Measurements from ENCODE around the gene SHF.
A peak's percentile ranks its signal among the peaks of the same experiment; 100 is the strongest.

The SHF gene

DNA sequence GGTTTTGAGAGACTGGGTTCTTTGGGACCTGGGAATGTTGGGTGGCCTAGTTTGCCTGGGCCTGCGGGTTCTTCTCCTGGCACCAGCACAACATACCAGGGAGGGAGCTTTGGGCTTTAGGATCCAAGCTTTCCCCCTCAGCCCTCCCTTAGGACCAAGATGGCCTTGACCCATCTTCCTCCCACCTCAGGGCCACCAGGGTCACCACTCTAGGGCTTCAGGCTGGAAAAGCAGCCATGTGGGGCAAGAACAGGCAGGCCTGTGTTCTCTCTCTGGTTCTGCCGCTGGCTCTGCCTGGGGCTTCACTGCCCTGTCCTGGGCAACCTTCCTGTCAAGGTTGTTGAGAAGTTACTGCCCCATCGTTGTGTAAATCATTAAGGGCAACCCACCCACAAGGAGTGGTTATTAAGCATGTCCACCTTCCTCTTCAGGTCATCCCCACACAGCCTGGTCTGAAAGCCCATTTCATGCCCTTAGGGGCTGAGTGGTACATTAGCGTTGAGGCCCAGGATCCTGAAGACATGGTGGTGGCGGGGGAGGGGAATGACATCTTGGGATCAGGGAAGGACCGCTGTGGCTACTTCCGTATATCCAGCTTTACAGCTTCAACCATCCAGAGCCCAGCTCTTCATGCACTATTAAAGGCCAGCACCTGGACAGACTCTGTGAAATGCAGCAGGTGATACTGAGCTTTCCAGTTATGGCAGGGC is 57.3 kb downstream of the SHF start:
- no peak for DNase-seq (ENCODE audit: low read depth in 2 of 3, low spot score in 2 of 3)

DNA sequence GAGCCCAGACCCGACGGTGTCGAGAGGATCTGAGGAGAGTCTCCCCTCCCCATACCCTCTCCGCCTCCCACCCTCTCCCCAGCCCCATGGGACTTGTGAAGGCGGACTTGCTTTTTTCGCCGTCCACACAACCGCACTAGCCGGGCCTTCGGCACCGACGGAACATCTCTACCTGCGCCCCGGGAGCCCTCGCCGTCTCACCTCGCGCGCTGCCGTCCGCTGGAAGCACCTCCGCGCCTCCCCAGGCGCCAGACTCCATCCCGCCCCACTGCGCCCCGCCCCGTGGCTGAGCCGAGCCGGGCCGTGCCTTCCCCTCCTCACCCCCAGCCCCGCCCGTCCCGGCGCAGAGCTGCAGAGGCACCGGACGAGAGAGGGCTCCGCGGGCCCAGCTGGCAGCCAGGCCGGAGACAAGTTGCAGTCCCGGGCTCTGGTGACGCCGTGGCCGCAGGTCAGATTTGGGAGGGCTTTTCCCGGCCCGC is 58.1 kb downstream of the SHF start, which contains the start of the genes DUOX1 and DUOXA1:
Gene DUOX1 (plus strand): TSS at position 344 of the 479 bp plus-strand sequence. CDS start 1,973 bp downstream, outside the sequence.
Gene DUOXA1 (minus strand): TSS at position 229 of the 479 bp plus-strand sequence. CDS start 6,865 bp downstream, outside the sequence.
- no peak for DNase-seq (ENCODE audit: low read depth in 2 of 3, low spot score in 2 of 3)

DNA sequence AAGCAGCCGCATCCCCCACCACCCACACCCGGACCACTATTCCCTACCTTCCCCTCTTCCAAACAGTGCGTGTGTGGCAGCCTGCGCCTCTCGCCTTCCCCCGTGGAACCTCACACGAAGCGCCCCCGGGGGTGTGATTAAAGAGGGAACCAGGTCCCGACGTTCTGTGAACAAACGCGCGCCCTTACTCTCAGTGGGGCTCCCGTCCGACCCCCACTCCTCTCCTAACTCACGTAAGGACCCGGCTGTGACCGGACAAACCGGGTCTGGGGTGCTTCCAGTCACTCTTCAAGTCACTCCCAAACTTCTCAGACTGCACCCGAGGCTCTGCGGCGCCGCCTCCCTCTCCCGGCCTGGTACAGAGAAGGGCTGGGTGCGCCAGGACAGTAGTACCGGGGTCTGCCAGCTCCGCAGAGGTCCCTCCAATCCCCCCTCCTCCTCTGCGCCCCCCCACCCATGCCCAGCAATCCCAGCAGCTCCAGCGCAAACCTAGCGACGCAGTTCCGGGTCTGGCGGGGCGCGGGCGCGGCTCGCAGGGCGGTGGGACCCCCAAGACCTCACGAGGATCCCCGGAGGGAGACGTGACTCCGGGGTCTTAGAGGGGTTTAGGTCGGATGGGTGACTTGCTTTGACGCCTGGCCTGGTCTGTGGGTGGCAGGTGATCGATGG is 58.7 kb downstream of the SHF start:
- no peak for DNase-seq (ENCODE audit: low read depth in 2 of 3, low spot score in 2 of 3)

DNA sequence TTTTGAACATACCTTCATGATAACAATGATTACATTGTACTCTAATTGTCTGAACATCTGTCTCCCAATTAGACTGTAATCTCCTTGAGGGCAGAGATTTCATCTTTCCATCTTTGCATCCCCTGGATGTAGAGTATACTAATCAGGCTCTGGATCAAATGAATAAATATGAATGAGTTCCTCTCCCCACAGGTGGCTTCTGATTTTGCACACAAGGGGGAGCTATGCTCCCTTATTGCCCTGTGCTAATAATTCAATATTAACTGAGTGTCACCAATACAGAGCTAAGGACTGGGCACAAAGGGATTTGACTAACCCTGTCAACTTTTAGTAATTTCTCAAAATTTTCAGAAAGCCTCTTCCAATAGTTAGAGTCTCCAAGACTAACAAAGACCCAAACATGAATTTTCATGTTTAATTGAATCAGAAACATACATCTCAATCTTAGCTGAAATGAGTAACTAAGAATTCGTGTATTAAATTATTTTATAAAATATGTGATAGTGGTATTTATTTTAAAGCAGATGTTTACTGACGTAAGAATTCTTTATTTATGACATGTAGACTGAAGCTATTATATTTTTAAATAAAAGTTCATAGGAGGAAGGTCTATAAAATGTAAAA is 61.1 kb downstream of the SHF start:
- no peak for DNase-seq (ENCODE audit: low read depth in 2 of 3, low spot score in 2 of 3)

DNA sequence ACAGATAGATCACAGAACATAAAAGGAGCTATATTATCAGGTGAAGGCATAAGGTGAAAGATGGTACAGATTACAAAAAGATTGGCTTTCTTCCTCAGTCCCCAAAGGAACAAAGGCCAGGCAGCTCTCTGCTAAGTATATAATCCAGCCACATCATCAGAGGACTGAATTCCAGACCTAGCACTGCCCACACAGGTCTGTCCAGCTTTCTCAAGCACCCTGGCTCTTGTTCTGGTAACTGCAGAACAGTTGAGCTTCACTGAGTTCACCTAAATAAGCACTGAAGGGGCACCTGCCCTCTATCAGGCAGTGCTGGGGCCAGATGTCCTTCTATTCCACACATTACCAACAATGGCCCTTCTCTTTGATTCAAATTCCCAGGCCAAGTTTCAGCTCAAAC is 64.4 kb downstream of the SHF start:
- DNase-seq (ENCODE audit: low read depth in 2 of 3, low spot score in 2 of 3) = no peak

DNA sequence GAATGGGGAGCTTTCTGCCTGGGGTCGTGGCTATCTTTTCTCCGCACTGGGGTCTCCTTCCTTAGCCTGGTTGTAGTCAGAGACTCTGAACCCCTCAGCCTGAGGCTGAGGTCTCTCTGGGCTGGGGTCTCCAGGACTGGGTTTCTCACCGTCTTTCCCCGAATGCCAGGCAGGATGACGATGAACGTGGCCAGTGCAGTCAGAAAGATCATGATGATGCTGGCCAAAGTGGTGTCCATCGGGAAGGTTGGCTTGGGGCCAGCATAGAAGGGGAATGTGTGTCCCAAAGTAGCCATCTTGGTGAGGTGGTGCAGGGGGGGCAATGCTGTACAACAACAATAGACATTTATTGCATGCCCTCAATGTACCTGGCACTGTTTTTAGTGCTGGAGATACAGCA is 65.0 kb downstream of the SHF start:
- no peak for DNase-seq (ENCODE audit: low read depth in 2 of 3, low spot score in 2 of 3)

DNA sequence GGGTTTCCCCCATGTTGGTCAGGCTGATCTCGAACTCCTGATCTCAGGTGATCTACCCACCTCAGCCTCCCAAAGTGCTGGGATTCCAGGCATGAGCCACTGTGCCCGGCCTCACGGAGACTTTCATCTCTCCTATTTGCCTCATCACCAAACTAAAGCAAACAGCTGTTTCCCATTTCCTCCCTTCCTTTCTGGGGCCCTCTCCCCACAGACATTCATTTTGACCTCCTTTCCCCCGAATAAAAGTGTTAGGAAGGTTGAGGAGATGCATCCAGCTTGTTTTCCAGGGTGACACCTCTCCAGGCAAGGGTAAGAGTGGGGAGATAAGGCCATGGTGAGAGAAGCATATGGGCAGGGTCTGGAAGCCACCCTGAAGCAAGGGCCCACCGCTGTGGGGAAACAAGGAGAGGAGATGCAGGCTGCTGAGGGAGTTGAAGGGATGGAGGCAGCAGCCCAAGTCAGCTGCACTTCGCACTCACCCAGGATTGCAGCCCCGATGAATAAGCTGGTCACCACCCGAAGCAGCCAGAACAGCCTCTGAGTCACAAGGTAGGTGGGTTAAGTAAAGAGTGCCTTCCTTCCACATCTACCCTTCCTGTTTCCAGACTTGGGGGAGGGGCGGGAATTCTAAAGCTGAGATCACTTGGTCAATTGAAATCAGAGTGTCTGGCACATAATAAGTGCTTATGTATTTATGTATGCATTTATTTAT is 65.9 kb downstream of the SHF start:
- no peak for DNase-seq (ENCODE audit: low read depth in 2 of 3, low spot score in 2 of 3)

DNA sequence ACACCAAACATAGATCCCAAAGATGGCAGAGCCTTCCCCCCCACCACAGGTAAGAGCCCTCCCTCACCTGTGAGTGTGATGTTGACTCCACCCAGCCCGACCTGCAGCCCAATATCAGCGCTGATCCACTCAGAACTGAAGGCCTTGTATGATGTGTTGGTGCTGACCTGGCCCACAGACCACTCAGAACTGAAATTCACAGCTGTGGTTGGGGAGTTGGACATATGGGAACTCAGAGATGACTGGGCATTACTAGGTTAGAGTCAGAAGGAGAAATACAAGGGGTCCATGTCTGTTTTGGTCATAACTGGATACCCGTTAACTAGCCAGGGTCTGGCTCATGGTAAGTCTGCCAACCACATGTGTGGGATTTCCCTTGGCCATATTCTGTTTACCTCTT is 66.7 kb downstream of the SHF start:
- no peak for DNase-seq (ENCODE audit: low read depth in 2 of 3, low spot score in 2 of 3)

DNA sequence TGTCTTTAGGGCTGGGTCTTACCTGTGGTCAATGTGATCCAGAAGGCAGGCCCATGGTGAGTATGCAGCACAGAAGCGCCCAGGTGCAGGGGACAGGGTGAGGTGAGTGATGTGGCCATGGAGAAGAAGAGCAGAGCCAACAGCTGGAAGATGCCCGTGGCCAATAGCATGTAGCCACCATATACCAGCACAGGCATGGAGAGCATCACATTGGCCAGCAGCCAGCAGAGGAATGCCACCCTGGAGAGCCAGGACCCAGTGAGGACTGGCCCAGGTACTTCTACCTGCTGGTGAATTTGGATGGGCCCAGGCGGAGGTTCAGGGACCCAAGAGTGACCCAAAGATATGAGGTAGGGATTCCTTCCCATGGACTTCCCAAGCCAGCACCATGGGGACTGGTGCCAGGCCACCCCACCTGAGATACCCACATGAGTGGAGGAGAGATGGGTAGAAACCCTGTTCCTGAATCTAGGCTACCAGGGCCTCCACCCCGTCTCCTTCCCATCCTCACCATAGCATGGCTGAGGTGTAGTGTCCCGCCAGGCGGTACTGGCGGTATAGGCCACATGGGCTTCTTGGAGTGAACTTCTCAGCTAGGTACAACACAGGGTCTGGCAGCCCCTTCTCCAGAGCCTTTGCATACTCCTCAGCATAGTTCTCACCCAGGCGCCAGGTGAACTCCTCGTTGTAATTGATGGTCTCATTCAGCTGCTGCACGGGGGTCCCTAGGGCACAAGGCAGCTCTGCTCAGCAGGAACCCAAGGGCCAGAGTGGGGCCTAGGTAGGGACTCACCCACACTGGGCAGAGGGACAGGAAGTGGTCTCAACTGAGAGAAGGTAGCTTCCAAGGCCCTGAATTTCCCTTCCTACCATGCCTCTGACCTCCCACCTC is 67.4 kb downstream of the SHF start:
- DNase-seq (ENCODE audit: low read depth in 2 of 3, low spot score in 2 of 3) = no peak

DNA sequence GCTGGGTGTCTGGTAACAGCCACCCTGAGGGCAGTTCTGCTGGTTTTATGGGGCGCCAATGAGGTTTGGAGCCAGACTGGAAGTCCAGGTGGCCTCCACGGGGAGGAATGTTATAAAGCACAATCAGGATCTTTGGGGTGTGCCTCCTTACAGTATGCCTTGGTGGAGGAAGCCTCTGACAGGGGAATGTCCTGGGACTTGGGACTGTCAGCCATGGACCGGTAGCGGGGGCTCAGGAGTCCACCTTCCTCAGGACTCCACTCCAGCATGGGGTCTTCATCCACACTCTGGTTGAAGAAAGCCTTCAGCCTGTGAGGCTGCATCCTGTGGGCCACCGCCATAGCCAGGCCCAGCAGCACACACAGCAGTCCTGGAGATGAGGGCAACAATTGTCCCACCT is 68.8 kb downstream of the SHF start:
- no peak for DNase-seq (ENCODE audit: low read depth in 2 of 3, low spot score in 2 of 3)

DNA sequence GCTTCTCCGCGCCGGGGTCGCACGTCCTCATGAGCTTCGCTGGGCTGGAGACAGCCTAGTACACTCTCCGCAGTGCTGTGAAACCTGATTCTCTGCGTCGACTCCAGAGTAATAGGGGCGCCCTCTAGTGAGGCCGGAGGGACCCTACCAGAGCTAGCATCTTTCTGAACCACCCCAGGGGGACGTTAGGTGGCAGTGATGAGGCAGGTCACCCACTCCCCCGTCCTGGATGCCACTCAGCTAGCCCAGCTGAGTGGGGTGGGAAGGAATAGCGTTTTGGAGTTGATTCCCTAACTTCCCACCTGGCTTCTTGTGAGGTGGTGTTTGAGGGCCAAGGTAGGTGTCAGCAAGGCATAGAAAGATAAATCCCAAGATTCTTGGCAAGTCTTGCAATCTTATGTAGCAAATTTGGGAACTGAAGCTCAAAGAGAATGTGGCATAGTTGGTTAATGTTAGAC is 69.6 kb downstream of the SHF start:
- peak; percentile 49 to 62 (median 58) for DNase-seq (ENCODE audit: low read depth in 2 of 3, low spot score in 2 of 3)

DNA sequence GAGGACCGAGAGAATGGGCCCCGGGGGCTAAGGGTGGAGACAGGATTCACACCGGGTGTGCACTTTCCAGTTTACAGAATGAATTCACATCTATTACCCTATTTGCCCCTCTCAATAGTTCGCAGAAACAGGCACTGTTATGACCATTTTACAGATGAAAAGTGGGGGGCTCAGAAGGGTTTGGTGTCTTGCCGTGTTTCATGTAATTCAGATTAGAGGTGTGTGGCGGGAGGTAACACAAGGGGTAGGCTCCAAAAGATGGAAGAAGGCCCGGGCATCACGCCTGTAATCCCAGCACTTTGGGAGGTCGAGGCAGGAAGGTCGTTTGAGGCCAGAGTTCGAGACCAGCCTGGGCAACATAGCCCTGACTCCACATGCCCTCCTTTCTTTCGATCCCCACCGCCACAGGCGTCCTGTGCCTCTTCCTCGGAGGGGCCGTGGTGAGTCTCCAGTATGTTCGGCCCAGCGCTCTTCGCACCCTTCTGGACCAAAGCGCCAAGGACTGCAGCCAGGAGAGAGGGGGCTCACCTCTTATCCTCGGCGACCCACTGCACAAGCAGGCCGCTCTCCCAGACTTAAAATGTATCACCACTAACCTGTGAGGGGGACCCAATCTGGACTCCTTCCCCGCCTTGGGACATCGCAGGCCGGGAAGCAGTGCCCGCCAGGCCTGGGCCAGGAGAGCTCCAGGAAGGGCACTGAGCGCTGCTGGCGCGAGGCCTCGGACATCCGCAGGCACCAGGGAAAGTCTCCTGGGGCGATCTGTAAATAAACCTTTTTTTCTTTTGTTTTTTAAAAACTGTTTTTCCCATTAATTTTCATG is 70.2 kb downstream of the SHF start:
- no peak for DNase-seq (ENCODE audit: low read depth in 2 of 3, low spot score in 2 of 3)
